ENCODE data around the gene RNF4. TPM values are rescaled to one million over a fixed set of nuclear protein-coding genes. Genes with fewer than 3 reads are reported as not detected.

RNF4 gene
- total RNA-seq, 1 experiment from 2014 or later, result 92.0 TPM

DNA sequence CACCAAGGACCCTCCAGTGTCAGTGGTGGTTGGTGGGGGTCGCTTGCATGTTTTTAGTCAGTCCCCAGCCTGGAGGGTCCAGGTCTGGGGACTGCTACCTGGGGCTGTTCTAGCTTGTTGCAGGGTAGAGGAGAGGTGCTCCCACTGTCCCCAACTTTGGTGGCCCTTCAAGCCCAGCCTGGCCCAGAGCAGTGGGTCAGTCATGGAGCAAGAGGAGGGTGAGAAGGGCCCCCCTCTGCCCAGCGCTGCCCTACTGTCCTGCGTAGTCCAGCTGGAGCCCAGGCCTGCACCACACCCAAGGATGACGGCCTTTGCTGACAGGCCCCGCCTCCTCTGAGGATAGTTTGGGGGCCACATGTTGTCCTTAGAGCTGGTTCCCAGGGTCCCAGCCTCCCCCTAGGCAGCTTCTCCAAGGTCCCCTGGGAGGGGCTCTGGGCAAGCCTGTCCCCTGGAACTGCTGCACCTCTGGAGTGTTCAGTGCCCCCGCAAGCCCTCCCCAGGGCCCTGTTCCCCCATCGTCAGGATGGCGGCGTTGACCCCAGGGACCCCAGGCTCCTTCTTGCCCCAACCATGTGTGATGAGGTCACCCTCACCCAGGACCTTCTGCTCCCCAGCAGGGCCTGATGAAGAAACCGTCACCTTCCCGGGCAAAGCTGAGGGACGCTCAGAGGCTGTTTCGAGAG is 43.4 kb upstream of the RNF4 start:
- DNase-seq, result no peak
- TF ChIP-seq, protein P1, sequence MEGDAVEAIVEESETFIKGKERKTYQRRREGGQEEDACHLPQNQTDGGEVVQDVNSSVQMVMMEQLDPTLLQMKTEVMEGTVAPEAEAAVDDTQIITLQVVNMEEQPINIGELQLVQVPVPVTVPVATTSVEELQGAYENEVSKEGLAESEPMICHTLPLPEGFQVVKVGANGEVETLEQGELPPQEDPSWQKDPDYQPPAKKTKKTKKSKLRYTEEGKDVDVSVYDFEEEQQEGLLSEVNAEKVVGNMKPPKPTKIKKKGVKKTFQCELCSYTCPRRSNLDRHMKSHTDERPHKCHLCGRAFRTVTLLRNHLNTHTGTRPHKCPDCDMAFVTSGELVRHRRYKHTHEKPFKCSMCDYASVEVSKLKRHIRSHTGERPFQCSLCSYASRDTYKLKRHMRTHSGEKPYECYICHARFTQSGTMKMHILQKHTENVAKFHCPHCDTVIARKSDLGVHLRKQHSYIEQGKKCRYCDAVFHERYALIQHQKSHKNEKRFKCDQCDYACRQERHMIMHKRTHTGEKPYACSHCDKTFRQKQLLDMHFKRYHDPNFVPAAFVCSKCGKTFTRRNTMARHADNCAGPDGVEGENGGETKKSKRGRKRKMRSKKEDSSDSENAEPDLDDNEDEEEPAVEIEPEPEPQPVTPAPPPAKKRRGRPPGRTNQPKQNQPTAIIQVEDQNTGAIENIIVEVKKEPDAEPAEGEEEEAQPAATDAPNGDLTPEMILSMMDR (conservative IDR thresholded peaks at IDR 0.05), result no peak
- Histone ChIP-seq H3K56ac (ENCODE audit: insufficient read length, low read depth, low read length) (no peak overlapping the region), H3K27me3 (ENCODE audit: insufficient read depth, low read length) (peaks cover 5% of the 10 kb centered on the region; the same call in 1 of the 2 replicates), H3K14ac (ENCODE audit: insufficient read depth, low read length) (no peak overlapping the region; the same call in 1 of the 2 replicates), H2AK5ac (ENCODE audit: insufficient read length, low read length) (no peak overlapping the region), H3K23me2 (ENCODE audit: insufficient read length, low read depth, low read length, poor library complexity, severe bottlenecking) (no peaks in the 10 kb centered on the region), H3K4ac (ENCODE audit: low read depth, low read length) (no peak overlapping the region), H2BK120ac (ENCODE audit: low read depth, low read length, poor library complexity, severe bottlenecking) (no peak overlapping the region), H4K5ac (ENCODE audit: insufficient read length, low read depth, low read length) (no peak overlapping the region), H3K9ac (ENCODE audit: extremely low read depth, insufficient read length, low read length) (no peak overlapping the region), H4K8ac (replicated peaks; ENCODE audit: insufficient read length, low read depth, low read length) (no peak overlapping the region), H3K4me2 (ENCODE audit: insufficient read depth, insufficient read length, low read length) (no peak overlapping the region), H3K9me3 (ENCODE audit: control insufficient read depth, low read depth, low read length) (no peaks in the 10 kb centered on the region), H3K4me1 (ENCODE audit: insufficient read depth, low read length) (no peaks in the 10 kb centered on the region), H2BK15ac (ENCODE audit: low read depth, low read length) (no peak overlapping the region), H2BK20ac (ENCODE audit: low read depth, low read length, poor library complexity, severe bottlenecking) (no peak overlapping the region), H4K91ac (ENCODE audit: insufficient read length, low read depth, low read length) (no peak overlapping the region), H3K18ac (ENCODE audit: insufficient read length, low read depth, low read length) (no peak overlapping the region), H2BK12ac (ENCODE audit: insufficient read length, low read depth, low read length) (no peak overlapping the region), H4K20me1 (ENCODE audit: control insufficient read depth, insufficient read depth, insufficient read length) (no peaks in the 10 kb centered on the region), H2BK5ac (ENCODE audit: insufficient read length, low read length) (no peak overlapping the region), H3K79me2 (ENCODE audit: insufficient read depth, low read length) (no peaks in the 10 kb centered on the region), H3K23ac (ENCODE audit: insufficient read length, low read depth, low read length) (no peak overlapping the region), H3K27ac (ENCODE audit: insufficient read length, low read depth, low read length) (no peak overlapping the region), H3T11ph (ENCODE audit: low read length) (no peak overlapping the region), H2AFZ (ENCODE audit: low read length) (no peak overlapping the region), H3K79me1 (ENCODE audit: insufficient read depth, low read depth, low read length, poor library complexity, severe bottlenecking) (no peaks in the 10 kb centered on the region)
- no peak overlapping the region for H3K4me3 Mint-ChIP-seq
- H3K4me1 Mint-ChIP-seq, result peaks cover 13% of the 10 kb centered on the region in 2 experiments
- no peaks in the 10 kb centered on the region for H3K9me3 Mint-ChIP-seq
- no peaks in the 10 kb centered on the region for H3K36me3 Mint-ChIP-seq (ENCODE audit: insufficient read depth in 1 of 3, low read depth in 3 of 3)
- peaks cover 27% of the 10 kb centered on the region for H3K27me3 Mint-ChIP-seq (ENCODE audit: low read depth)
- WGBS (ENCODE audit: extremely low coverage, insufficient read length, low lambda C conversion rate), result no CpG with 5 or more reads among the region's 13 CpGs
- no peak overlapping the region for H3K27ac Mint-ChIP-seq
